HG03097 (cell line): Measurements from ENCODE around the gene RAB5B.
A peak's percentile ranks its signal among the peaks of the same experiment; 100 is the strongest.
"Not testable (repeated sequence)": the region's sequence is repeated elsewhere in the genome, so short reads cannot be mapped to it uniquely, and the experiment has no call there.

ENCODE experiments used
- ATAC-seq: cut with Tn5 transposase; IDR thresholded peaks from one replicate; pipeline ENCODE4 v1.9.1; 2021; ENCODE audit not compliant: unreplicated experiment, low FRiP score

Gene RAB5B

DNA sequence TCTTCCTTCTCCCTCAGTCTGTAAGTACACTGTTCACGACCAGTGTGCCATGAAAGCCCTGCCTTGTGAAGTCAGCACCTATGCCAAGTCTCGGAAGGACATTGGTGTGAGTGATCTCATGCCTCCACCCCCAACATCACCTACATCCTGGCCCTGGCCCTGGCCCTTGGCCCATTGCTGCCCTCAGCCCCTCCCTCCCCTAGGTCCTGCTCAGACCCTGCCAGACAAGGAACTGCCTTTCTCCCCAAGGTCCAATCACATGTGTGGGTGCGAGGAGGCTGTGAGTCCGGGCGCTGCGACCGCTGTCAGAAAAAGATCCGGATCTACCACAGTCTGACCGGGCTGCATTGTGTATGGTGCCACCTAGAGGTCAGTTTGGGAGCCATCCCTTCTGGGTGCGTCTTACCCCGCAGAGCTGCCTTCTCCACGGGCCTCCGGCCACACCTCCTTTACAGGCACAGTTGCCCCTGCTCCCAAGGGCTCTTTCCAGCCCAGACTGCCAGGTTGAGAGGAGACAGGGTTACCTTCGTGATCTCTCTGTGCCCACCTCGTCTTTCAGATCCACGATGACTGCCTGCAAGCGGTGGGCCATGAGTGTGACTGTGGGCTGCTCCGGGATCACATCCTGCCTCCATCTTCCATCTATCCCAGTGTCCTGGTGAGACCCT lies 33.7 kb upstream of the RAB5B start:
- peak; percentile 71 for ATAC-seq

DNA sequence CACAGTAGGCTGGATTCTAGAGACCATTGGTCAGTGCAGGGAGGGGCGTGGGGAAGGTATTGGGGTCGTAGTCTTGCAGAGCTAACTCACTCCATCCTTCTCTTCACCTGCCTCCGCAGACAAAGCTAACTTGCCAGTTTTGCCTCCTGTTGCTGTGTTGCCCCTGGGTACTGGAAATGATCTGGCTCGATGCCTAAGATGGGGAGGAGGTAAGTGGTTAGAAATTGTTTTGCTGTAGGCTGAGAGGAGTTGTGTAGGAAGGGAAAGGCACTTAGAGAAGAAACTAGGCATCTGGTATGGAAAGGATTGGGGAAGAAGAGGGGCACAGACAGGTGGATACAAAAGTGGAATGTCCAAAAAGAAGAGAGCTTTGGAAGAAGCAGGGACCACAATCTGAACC lies 31.8 kb upstream of the RAB5B start:
- no peak for ATAC-seq

DNA sequence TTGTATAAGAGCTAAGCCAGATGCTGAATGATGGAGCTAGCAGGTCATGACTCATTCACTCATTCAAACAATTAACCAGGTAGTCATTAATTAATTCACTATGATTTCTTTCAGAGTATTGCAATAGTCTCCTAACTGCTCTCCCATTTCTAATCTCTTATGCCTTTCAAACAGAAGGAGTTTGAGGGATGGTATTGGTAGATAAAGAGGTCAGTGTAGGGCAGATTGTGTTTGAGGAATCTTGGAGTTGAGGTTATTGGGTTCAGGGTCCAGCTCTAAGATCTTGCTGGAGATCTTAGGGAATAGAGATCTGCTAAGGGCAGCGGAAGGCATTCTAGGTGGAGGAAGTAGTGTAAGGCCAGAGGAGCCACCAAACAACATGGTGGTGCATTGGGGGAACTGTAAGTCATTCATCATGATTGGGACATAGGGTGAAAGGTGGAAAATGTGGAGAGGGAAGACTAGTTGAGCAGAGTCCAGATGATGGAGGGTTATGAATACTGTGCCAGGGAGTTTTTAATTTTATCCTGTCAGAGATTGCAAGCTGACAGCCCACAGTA lies 31.2 kb upstream of the RAB5B start:
- ATAC-seq = no peak

DNA sequence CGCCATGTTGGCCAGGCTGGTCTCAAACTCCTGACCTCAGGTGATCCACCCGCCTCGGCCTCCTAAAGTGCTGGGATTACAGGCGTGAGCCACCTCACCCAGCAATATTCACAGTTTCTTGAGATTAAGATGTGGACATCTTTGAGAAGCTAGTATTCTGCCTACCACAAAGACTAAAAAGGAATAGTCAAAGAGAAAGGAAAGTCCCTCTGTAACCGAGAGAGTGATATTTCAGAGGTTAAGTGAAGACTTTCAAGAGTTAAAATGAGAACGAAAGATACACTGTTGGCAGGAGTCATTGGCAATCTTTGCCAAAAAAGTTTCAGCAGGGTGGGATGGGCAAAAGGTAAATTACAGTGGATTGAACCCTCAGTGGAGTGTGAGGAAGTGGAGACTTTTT lies 27.3 kb upstream of the RAB5B start:
- ATAC-seq = no peak

DNA sequence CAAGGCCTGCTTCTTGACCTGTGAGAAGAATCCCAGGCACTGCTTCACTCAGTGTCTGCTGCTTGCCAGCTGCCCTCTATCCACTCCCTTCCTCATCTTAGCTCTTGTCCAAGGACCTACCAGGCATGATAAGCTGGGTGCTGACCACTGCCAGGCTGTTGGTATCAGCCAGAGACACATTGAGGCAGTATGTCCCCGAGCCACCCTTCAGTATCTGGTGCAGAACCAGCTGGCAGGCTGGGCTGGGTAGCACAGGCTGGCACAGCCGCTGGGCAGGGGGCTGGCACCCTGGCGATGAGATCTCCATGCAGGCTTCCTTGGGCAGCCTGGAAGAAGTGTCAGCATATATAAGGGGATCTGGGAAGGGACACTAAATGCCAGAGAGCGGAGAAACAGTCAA lies 18.5 kb upstream of the RAB5B start:
- ATAC-seq = no peak

DNA sequence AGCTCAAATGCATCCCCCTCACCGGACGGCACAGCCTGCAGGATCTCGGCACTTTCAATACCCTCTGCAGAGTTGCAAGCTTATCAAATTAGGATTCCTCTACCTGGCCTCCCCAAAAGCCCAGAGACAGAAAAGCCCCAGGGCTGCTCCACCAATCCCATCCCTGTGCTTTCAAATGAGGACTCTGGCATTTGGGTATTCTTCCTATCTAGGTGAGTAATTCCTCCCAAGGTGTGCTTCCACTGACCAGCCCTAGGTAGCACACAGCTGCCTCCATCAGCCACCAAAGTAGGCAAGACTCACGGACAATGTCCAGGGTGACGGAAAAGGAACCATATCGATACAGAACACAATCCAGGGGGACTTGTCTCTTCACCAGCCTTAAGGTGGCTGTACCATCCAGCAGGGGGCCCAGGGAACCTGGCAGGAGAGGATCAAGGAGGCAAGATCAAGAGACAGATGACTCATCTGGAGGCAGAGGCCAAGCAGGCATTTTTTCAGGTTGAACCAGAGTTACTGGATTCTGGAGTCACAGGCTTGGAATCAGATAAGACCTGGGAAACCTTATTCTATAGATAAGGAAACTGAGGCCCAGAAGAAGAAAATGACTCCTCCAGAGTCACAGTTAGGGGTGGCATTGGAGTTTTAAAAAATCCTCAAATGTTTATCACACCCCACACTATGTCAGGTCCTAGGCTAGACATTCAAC lies 17.9 kb upstream of the RAB5B start:
- no peak for ATAC-seq

DNA sequence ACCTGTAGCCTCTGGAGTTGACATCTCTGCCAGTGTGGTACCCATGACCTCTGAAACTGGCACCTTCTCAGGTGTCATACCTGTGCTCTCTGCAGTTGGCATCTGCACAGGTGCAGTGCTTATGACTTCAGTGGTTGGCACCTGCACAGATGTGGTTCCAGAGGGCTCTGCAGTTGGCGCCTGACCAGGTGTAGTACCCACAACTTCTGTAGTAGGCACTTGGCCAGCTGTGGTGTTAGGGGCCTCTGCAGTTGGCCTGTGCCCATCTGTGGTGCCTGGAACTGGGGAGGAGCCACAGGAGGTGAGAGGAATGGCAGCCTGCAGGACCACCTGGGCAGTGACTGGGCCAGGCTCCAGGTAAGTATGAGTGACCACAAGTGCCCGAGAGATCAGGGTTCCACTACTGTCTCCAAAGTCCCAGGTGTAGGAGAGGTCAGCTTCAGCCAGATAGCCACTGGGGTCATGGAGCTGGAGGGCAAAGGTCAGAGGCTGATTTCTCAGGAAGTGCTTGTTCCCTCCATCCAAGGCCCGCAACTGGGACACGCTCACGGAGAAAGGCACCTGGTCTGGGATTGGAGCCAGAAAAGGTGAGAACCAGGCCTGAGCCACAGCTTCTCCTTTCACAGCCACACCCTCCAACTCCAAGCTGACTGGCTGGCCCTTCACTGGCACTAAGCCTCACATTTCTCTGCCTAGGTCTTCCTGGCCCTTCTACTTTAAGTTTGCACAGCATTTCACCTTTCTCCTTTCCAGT lies 16.6 kb upstream of the RAB5B start:
- no peak for ATAC-seq

DNA sequence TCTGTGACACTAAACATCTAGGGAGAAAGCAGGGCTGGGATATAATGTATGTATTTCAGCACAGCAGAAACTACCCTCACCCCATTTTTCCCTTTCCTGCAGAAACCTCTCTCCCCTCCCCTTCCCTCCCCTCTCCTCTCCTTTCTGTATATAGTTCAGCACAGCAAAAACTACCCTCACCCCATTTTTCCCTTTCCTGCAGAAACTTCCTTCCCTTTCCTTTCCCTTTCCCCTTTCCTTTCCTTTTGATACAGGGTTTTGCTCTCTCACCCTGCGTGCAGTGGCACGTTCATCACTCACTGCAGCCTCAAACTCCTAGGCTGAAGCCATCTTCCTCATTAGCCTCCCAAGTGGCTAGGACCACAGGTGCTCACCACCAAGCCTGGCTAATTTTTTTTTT lies 10.1 kb upstream of the RAB5B start:
- ATAC-seq = no peak

DNA sequence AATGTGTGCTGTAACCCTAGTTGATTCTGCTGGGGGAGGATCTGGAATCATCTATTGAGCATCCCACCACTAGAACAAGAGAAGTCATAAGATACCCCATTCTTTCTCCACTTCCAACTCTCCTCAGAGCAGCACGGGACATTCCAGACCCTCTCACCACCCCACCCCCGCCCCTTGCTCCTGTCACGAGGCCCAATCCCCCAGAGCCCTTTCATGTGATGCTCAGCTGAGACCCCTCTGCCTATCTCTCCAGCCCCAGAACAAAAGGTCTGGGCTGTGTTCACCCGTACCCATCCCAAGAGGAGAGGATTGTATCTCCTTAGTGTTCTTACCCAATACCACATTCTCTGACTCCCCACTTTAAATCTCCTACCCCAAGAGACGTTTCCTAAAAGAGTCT lies 8.6 kb upstream of the RAB5B start:
- ATAC-seq = no peak

DNA sequence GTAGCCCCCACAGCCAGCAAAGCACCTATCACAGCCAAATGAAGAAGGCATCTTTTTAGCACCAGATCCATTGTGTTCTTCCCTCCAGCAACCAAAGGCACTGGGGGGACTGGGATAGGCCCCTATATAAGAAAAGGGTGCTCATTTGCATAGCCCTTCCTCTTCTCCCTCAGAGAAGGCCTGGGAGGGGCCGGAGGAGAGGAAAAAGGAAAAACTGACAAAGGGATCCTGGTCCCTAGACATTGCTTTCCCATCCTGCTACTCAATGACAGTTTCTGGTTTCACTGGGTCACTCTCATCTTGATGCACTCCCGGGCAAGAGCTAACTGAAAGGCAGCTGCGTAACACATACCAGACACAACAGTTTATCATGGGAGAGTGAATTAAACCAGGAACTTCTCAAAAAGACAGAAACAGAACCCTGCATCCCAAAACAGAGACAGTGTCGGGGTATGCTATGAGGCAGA lies 7.9 kb upstream of the RAB5B start, which contains the start of gene PMEL:
PMEL (minus strand) TSS at position 102 of the 467 bp plus-strand sequence; CDS start at position 71, 31 bp downstream.
- ATAC-seq = no peak

DNA sequence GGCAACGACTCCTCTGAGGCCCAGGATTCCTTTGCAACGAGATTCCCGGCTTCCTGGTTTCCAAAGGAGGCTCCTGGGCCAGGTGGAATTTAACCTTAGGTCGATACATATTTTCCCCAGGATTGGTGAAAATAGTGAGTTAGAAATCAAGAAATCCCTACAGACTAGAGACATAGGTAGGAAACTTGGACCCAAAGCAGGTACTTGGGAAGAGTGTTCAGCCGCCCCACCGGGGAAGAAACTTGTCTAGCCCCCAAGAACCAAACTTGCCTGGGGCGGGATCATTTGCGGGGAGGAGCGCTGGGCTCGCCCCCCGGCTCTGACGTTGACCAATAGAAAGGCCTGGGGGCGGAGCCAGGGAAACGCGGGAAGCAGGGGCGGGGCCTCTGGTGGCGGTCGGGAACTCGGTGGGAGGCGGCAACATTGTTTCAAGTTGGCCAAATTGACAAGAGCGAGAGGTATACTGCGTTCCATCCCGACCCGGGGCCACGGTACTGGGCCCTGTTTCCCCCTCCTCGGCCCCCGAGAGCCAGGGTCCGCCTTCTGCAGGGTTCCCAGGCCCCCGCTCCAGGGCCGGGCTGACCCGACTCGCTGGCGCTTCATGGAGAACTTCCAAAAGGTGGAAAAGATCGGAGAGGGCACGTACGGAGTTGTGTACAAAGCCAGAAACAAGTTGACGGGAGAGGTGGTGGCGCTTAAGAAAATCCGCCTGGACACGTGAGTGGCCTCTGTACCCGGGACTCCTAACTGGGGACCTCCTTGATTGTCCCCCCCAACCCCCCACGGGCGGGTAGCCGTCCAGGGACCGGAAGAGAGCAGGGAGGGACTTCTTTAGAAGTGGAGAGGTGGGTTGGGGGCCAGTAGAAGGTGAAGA lies 7.2 kb upstream of the RAB5B start, which contains the start of gene CDK2:
CDK2 (plus strand) TSS at position 423 of the 874 bp plus-strand sequence; CDS start at position 602, 179 bp downstream.
- peak; percentile 82 for ATAC-seq

DNA sequence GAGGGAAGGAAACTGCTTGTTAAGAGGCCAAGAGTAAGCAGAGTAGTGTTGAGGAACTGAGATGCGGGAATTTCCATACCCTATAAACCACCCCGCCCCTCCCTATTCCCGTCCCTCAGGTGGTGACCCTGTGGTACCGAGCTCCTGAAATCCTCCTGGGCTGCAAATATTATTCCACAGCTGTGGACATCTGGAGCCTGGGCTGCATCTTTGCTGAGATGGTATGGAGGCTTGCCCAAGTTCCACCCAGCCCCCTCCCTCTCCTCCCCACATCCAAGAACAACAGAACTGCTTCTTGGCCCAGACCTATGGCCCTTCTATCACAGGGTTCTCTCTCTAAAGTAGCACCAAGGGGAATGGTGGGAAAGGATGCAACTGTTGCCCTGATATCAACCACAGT lies 4.5 kb upstream of the RAB5B start:
- ATAC-seq = no peak

DNA sequence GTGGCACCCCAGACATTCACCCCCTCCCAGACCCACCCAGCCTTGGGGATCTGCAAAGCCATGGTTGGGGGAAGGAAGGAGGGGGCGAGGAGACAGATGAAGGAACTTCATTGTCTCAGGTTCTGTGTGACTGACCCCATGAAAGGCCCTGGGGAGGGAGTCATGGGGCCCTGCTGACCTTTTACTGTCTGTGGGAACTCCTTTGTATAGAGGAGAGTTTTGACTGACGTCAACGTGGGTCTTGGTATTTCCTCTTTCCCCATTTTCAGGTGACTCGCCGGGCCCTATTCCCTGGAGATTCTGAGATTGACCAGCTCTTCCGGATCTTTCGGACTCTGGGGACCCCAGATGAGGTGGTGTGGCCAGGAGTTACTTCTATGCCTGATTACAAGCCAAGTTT lies 3.1 kb upstream of the RAB5B start:
- no peak for ATAC-seq

DNA sequence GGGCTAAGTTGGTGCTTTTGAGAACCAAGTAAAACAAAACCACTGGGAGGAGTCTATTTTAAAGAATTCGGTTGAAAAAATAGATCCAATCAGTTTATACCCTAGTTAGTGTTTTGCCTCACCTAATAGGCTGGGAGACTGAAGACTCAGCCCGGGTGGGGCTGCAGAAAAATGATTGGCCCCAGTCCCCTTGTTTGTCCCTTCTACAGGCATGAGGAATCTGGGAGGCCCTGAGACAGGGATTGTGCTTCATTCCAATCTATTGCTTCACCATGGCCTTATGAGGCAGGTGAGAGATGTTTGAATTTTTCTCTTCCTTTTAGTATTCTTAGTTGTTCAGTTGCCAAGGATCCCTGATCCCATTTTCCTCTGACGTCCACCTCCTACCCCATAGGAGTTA lies 1.8 kb upstream of the RAB5B start:
- no peak for ATAC-seq

DNA sequence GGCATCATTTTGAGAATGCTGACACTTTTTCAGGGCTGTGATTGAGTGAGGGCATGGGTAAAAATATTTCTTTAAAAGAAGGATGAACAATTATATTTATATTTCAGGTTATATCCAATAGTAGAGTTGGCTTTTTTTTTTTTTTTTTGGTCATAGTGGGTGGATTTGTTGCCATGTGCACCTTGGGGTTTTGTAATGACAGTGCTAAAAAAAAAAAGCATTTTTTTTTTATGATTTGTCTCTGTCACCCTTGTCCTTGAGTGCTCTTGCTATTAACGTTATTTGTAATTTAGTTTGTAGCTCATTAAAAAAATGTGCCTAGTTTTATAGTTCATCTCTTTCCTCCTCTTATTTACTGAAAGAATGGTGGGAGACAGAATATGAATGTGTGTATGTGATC lies 1.4 kb upstream of the RAB5B start:
- no peak for ATAC-seq

DNA sequence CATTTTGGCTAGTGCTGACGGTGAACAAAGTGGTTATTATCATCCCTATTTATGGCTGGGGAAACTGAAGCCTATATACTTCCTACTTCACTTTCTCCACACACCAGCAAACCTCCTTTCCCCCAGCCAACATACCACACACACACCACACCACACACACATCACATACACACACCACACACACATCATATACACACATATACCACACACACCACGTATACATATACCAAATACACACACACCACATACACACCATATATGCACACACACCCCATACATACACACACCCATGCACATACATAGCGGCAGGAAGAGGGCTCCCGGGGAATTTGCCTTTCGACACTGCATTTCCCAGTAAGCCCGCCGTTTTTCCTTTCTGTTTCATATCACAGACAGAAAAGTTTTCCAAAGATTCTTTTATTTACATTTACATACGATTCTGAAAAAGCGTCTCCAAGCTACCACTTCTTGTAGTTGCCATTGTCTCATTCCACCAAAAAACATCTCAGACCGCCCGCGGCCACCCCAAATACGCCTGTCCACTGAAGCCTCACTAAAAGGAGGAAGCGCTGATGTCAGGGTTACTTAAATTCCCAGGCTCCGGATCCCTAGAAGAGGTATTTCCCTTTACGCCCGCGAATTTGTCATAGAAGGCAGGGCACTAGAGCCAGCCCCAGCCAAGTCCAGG lies 823 bp upstream of the RAB5B start:
- ATAC-seq = no peak

DNA sequence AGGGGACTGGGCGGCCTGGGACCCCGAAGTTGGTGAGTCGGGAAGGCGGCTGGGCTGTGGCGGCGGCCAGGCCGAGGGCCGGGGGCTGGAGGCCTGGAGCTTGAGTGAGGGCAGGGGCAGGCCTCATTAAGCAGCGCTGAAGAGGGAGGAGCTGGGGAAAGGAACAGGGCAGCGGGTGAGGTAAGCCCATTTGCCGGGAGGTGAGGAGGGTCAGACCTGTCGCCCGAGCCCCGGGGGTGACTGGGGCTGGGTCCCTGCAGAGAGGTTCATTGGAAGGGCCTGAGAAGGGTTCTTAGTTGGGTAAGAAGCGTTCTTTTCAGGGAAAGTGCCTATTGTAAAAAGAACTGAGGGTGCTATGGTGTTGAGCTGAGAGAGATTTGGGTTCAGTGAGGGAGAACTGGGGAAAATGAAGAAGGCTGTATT lies 441 bp downstream of the RAB5B start:
- ATAC-seq = no peak

DNA sequence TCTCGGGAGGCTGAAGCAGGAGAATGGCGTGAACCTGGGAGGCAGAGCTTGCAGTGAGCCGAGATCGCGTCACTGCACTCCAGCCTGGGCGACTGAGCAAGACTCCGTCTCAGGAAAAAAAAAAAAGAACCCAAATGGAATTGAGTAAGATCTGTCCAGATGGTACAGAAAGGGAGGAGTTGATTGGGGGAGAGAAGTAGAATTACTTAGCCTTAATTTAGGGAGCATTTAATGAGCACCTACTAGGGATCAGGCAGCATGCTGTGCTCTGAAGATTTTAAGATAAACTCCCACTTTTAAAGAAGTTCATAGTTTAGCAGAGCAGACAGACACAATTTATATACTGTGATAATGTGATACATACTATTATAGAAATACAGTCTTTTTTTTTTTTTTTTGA lies 4.5 kb downstream of the RAB5B start:
- no peak for ATAC-seq

DNA sequence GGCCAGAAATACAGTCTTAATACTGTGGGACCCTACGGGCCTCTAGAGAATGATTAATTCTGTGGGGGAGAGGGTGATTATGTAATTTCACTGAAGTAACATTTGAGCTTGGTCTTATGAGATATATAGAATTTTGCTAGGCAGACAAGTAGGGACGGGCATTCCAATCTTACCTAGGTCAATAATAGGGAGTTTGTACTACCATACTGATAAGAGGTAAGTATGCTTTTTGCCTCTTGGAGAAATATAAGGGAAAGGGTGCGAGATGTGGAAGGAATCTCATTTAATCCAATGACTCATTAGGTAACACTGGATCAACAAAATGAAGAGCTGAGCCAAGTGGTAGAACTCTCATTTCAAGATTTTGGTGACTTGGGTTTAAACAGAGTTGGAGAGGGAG lies 5.2 kb downstream of the RAB5B start:
- no peak for ATAC-seq

DNA sequence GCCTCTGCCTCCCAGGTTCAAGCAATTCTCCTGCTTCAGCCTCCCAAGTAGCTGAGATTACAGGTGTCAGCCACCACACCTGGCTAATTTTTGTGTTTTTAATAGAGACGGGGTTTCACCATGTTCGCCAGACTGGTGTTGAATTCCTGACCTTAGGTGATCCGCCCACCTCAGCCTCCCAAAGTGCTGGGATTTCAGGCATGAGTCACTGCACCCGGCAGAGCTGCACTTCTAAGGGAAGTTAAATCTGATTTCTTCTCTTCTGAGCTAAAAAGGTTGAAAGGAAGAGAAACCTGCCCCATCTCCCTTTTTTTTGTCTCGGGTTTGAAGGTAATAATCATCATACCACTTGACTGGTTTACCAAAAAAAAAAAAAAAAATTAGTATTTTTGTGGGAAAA lies 8.0 kb downstream of the RAB5B start:
- not testable (repeated sequence) for ATAC-seq
